ENCODE measurements around the gene OLFM2. TPM values are rescaled to one million over a fixed set of nuclear protein-coding genes. Genes with fewer than 3 reads are reported as not detected.

OLFM2 gene
- total RNA-seq, 1 experiment from 2014 or later, result 9.7 TPM

GRCh38 chr19:9868983-9869617, 67.2 kb downstream of the OLFM2 start:
- ChIA-PET POLR2A (interaction anchor here (0.7 kb wide), 1 partner anchor 8 kb away, joined by 5 read pairs; no protein-coding TSS in a partner anchor), CTCF (no interaction called here)
- ATAC-seq (no peak), DNase-seq (ENCODE audit: low read depth, low spot score) (no peak)
- Histone ChIP-seq H3K36me3 (ENCODE audit: control insufficient read depth, insufficient read depth, low read length) (no peaks in the 10 kb centered on the region), H3K4me3 (ENCODE audit: low read depth in 2 of 2, low read length in 2 of 2) (no peak overlapping the region), H3K27me3 (ENCODE audit: control insufficient read depth, insufficient read depth, low read length) (no peaks in the 10 kb centered on the region), H3K27ac (ENCODE audit: low read length) (no peak overlapping the region), H3K4me1 (ENCODE audit: control insufficient read depth, insufficient read depth, low read length) (no peaks in the 10 kb centered on the region), H3K9me3 (ENCODE audit: control insufficient read depth, insufficient read depth, low read depth, low read length) (no peaks in the 10 kb centered on the region)
- in situ Hi-C loops (cut with HindIII; ENCODE audit: low pct_unique_long_range_greater_than_20kb, low sequenced_read_pairs) (no loop called here), intact Hi-C loops (cut with micrococcal nuclease; ENCODE audit: unreplicated experiment) (no loop called here)
- TF ChIP-seq REST (IDR thresholded peaks at IDR 0.05; ENCODE audit: insufficient read depth in 1 of 2, low read depth in 2 of 2, low read length in 1 of 2), result no peak
- TF ChIP-seq POLR2AphosphoS5 (IDR thresholded peaks at IDR 0.05; ENCODE audit: low read depth, low read length), result no peak
- no peak for TF ChIP-seq CTCF (IDR thresholded peaks at IDR 0.05)
- TF ChIP-seq TCF7L2 (IDR thresholded peaks at IDR 0.05; ENCODE audit: low read depth, low read length), result no peak
- no peak for TF ChIP-seq SIN3A (IDR thresholded peaks at IDR 0.05; ENCODE audit: borderline replicate concordance, insufficient read depth, low read depth, low read length)
- BruUV-seq (replicated peaks), result no TSS peak

GRCh38 chr19:9865732-9866501, 70.4 kb downstream of the OLFM2 start:
- intact Hi-C loops (cut with micrococcal nuclease; ENCODE audit: unreplicated experiment) (no loop called here), in situ Hi-C loops (cut with HindIII; ENCODE audit: low pct_unique_long_range_greater_than_20kb, low sequenced_read_pairs) (no loop called here)
- DNase-seq (ENCODE audit: low read depth, low spot score) (no peak), ATAC-seq (no peak)
- Histone ChIP-seq H3K4me1 (ENCODE audit: control insufficient read depth, insufficient read depth, low read length) (no peaks in the 10 kb centered on the region), H3K27ac (ENCODE audit: low read length) (no peak overlapping the region), H3K9me3 (ENCODE audit: control insufficient read depth, insufficient read depth, low read depth, low read length) (no peaks in the 10 kb centered on the region), H3K4me3 (ENCODE audit: low read depth in 2 of 2, low read length in 2 of 2) (no peak overlapping the region), H3K27me3 (ENCODE audit: control insufficient read depth, insufficient read depth, low read length) (no peaks in the 10 kb centered on the region), H3K36me3 (ENCODE audit: control insufficient read depth, insufficient read depth, low read length) (no peaks in the 10 kb centered on the region)
- TF ChIP-seq SIN3A (IDR thresholded peaks at IDR 0.05; ENCODE audit: borderline replicate concordance, insufficient read depth, low read depth, low read length) (no peak), REST (IDR thresholded peaks at IDR 0.05; ENCODE audit: insufficient read depth in 1 of 2, low read depth in 2 of 2, low read length in 1 of 2) (no peak), TCF7L2 (IDR thresholded peaks at IDR 0.05; ENCODE audit: low read depth, low read length) (no peak), POLR2AphosphoS5 (IDR thresholded peaks at IDR 0.05; ENCODE audit: low read depth, low read length) (no peak), CTCF (IDR thresholded peaks at IDR 0.05) (no peak)
- ChIA-PET POLR2A (no interaction called here), CTCF (no interaction called here)
- no TSS peak for BruUV-seq (replicated peaks)
